CD14-positive monocyte (primary cell): ENCODE measurements around the gene GON4L. TPM values are rescaled to one million over a fixed set of nuclear protein-coding genes. Genes with fewer than 3 reads are reported as not detected.

Source experiments
- DNase-seq, 3 donors: peaks; one replicate each; pipeline ENCODE4 v3.0.0-alpha.2; 2011 to 2022
- H2AFZ ChIP-seq: 2 replicates; pipeline ENCODE4 v1.6.0; 2012; ENCODE audit warnings: mild to moderate bottlenecking, low read depth, low read length, inconsistent platforms; ENCODE audit not compliant: insufficient read depth, poor library complexity, severe bottlenecking
- H3K27ac ChIP-seq, 2 donors: 1 replicate in 1 of 2; 2 replicates in 1 of 2; pipeline ENCODE4 v1.5.1; 2012 to 2013; ENCODE audit warnings: low read length in 2 of 2, control low read depth in 1 of 2, inconsistent platforms in 1 of 2, low read depth in 1 of 2, mild to moderate bottlenecking in 1 of 2
- H3K27me3 ChIP-seq, 2 donors: one replicate each; pipeline versions ENCODE4 v1.6.0 to v1.6.1; 2011 to 2013; ENCODE audit warnings: low read length in 2 of 2; ENCODE audit not compliant: control insufficient read depth in 2 of 2, insufficient read depth in 2 of 2
- H3K36me3 ChIP-seq, 2 donors: replicated peaks in 1 of 2; 1 replicate in 1 of 2; 2 replicates in 1 of 2; pipeline versions ENCODE4 v1.5.1 to v1.6.1; 2012 to 2013; ENCODE audit warnings: low read length in 2 of 2, control low read depth in 1 of 2, inconsistent platforms in 1 of 2, mild to moderate bottlenecking in 1 of 2; ENCODE audit not compliant: insufficient read depth in 2 of 2, control insufficient read depth in 1 of 2
- H3K4me1 ChIP-seq, 2 donors: 1 replicate in 1 of 2; 2 replicates in 1 of 2; pipeline versions ENCODE4 v1.5.1 to v1.6.1; 2012 to 2013; ENCODE audit warnings: low read length in 2 of 2, control low read depth in 1 of 2, inconsistent platforms in 1 of 2, mild to moderate bottlenecking in 1 of 2, moderate library complexity in 1 of 2; ENCODE audit not compliant: insufficient read depth in 2 of 2, control insufficient read depth in 1 of 2
- H3K4me2 ChIP-seq: replicated peaks from 2 replicates; pipeline ENCODE3; 2012; ENCODE audit warnings: low read length, moderate library complexity, mild to moderate bottlenecking; ENCODE audit not compliant: poor library complexity, severe bottlenecking; ENCODE audit errors: extremely low read depth
- H3K4me3 ChIP-seq, 3 experiments: fragments of 200-600 bp in 1 of 3; sonication (generic) in 1 of 3; replicated peaks in 1 of 3; 1 replicate in 2 of 3; 2 replicates in 1 of 3; pipeline ENCODE4 v1.5.1; 2011 to 2013; ENCODE audit warnings: low read length in 3 of 3, mild to moderate bottlenecking in 3 of 3, control low read depth in 2 of 3, low read depth in 2 of 3, inconsistent platforms in 1 of 3, moderate library complexity in 1 of 3
- H3K79me2 ChIP-seq: 2 replicates; pipeline ENCODE4 v1.6.0; 2012; ENCODE audit warnings: mild to moderate bottlenecking, control low read depth, inconsistent platforms, low read length, moderate library complexity; ENCODE audit not compliant: insufficient read depth
- H3K9ac ChIP-seq: 2 replicates; pipeline ENCODE4 v1.6.0; 2017; ENCODE audit warnings: low read length, mild to moderate bottlenecking; ENCODE audit not compliant: insufficient read depth, poor library complexity, severe bottlenecking
- H3K9me3 ChIP-seq, 2 donors: replicated peaks in 1 of 2; 1 replicate in 1 of 2; 2 replicates in 1 of 2; pipeline versions ENCODE4 v1.5.1 to v1.6.1; 2012 to 2013; ENCODE audit warnings: low read length in 2 of 2, control low read depth in 1 of 2; ENCODE audit not compliant: control insufficient read depth in 1 of 2, insufficient read depth in 1 of 2
- H4K20me1 ChIP-seq: 2 replicates; pipeline ENCODE4 v1.6.0; 2012; ENCODE audit warnings: mild to moderate bottlenecking, low read length, control low read depth, moderate library complexity; ENCODE audit not compliant: insufficient read depth
- H3K27ac Mint-ChIP-seq, 7 donors: one replicate each; pipeline ENCODE4 v1.8.0; 2020; ENCODE audit warnings: mild to moderate bottlenecking in 7 of 7, mixed read lengths in 7 of 7, moderate library complexity in 6 of 7, inconsistent platforms in 2 of 7
- H3K27me3 Mint-ChIP-seq, 3 donors: one replicate each; pipeline ENCODE4 v1.8.0; 2021 to 2022; ENCODE audit warnings: low read depth in 3 of 3, mild to moderate bottlenecking in 3 of 3, mixed read lengths in 3 of 3, moderate library complexity in 3 of 3, inconsistent platforms in 1 of 3
- H3K36me3 Mint-ChIP-seq, 2 donors: one replicate each; pipeline ENCODE4 v1.8.0; 2020; ENCODE audit warnings: mixed read lengths in 2 of 2, inconsistent platforms in 1 of 2, mild to moderate bottlenecking in 1 of 2
- H3K4me1 Mint-ChIP-seq: one replicate; pipeline ENCODE4 v1.8.0; 2020; ENCODE audit warnings: mild to moderate bottlenecking, mixed read lengths
- H3K4me3 Mint-ChIP-seq, 2 donors: one replicate each; pipeline ENCODE4 v1.8.0; 2020; ENCODE audit warnings: mild to moderate bottlenecking in 2 of 2, mixed read lengths in 2 of 2, moderate library complexity in 1 of 2
- H3K9me3 Mint-ChIP-seq, 7 donors: one replicate each; pipeline ENCODE4 v1.8.0; 2020 to 2022; ENCODE audit warnings: mixed read lengths in 7 of 7, mild to moderate bottlenecking in 6 of 7, moderate library complexity in 6 of 7, inconsistent platforms in 2 of 7
- CTCF ChIP-seq: fragments of 200-600 bp; IDR thresholded peaks from one replicate; pipeline ENCODE4 v1.8.0; 2022; ENCODE audit warnings: antibody characterized with exemption, mild to moderate bottlenecking
- WGBS: methylation state at CpG from one replicate; pipeline ENCODE4 v1.1.5; 2013; ENCODE audit warnings: missing lambda C conversion rate; ENCODE audit not compliant: insufficient coverage; 5-methylcytosine and 5-hydroxymethylcytosine counted together
- intact Hi-C, 2 donors: fragments of 100-400 bp; cut with micrococcal nuclease; formaldehyde crosslinking; loops; one replicate each; pipeline versions ENCODE4 v1.15.0 to v1.15.1; 2023
- polyA plus RNA-seq, 3 donors: library from polyadenylated mRNA; depleted of rRNA in 1 of 3; unstranded in 2 of 3; stranded (reverse) in 1 of 3; fragments of 300-500 nt in 2 of 3; fragments of >200 nt in 1 of 3; fragmentation: Illumina TruSeq in 2 of 3; gene quantifications; 1 replicate in 2 of 3; 2 replicates in 1 of 3; pipeline ENCODE4 v1.2.3, GENCODE V29; 2012 to 2021

Gene GON4L
- polyA plus RNA-seq, 3 donors = 8.5 to 39.5 (median 14.0) TPM

GRCh38 chr1:155889566-155889965 lies 32.6 kb upstream of the GON4L start:
- H3K36me3 Mint-ChIP-seq = peaks cover 2 to 10% of the 10 kb centered on the region in 2 donors
- H3K27ac Mint-ChIP-seq = no peak overlapping the region
- no peaks in the 10 kb centered on the region for H3K79me2 ChIP-seq
- no peaks in the 10 kb centered on the region for H3K27me3 ChIP-seq
- no peak for DNase-seq
- H3K9me3 Mint-ChIP-seq = no peaks in the 10 kb centered on the region
- no peaks in the 10 kb centered on the region for H3K9me3 ChIP-seq
- H3K4me2 ChIP-seq = no peak overlapping the region
- H3K4me3 Mint-ChIP-seq = no peak overlapping the region
- no peak overlapping the region for H2AFZ ChIP-seq
- WGBS = no CpG with 5 or more reads among the region's 2 CpGs
- TF ChIP-seq CTCF = no peak
- no peak overlapping the region for H3K4me3 ChIP-seq
- H3K9ac ChIP-seq = no peak overlapping the region
- no peaks in the 10 kb centered on the region for H4K20me1 ChIP-seq
- intact Hi-C loops = no loop called here
- H3K27me3 Mint-ChIP-seq = peaks cover 0 to 1% (median 0%) of the 10 kb centered on the region in 3 donors
- peaks cover 14% of the 10 kb centered on the region for H3K4me1 Mint-ChIP-seq
- H3K36me3 ChIP-seq = no peaks in the 10 kb centered on the region
- peaks cover 10 to 14% of the 10 kb centered on the region in 2 donors for H3K4me1 ChIP-seq
- H3K27ac ChIP-seq = no peak overlapping the region

- no peaks in the 10 kb centered on the region for H4K20me1 ChIP-seq
- H3K4me3 Mint-ChIP-seq = no peak overlapping the region
- no peak for TF ChIP-seq CTCF
- H3K4me2 ChIP-seq = no peak overlapping the region
- H3K9ac ChIP-seq = no peak overlapping the region
- no peak overlapping the region for H3K27ac ChIP-seq
- H3K27me3 ChIP-seq = no peaks in the 10 kb centered on the region
- H3K4me1 ChIP-seq = peaks cover 4 to 8% of the 10 kb centered on the region in 2 donors
- no peaks in the 10 kb centered on the region for H3K9me3 ChIP-seq
- peaks cover 2 to 10% of the 10 kb centered on the region in 2 donors for H3K36me3 Mint-ChIP-seq
- no peak overlapping the region for H2AFZ ChIP-seq
- no peak overlapping the region for H3K4me3 ChIP-seq
- H3K79me2 ChIP-seq = no peaks in the 10 kb centered on the region
- H3K36me3 ChIP-seq = no peaks in the 10 kb centered on the region
- peaks cover 7% of the 10 kb centered on the region for H3K4me1 Mint-ChIP-seq
- peaks cover 0 to 1% (median 0%) of the 10 kb centered on the region in 3 donors for H3K27me3 Mint-ChIP-seq
- intact Hi-C loops = no loop called here
- H3K9me3 Mint-ChIP-seq = no peaks in the 10 kb centered on the region
- no peak overlapping the region for H3K27ac Mint-ChIP-seq
- no CpG with 5 or more reads among the region's 5 CpGs for WGBS
- DNase-seq = no peak
Measured at GRCh38 chr1:155888481-155888880, 31.5 kb upstream of the GON4L start.
